OCI-LY1 (cell line): Measurements from ENCODE around the gene NAXD.
"Not testable (repeated sequence)": the region's sequence is repeated elsewhere in the genome, so short reads cannot be mapped to it uniquely, and the experiment has no call there.

Source experiments
- H2AFZ ChIP-seq: fragments of 200-600 bp; sonication (generic), shearing (Covaris generic); 2 replicates; pipeline ENCODE4 v1.6.0; 2014; ENCODE audit warnings: antibody characterized with exemption, mild to moderate bottlenecking, low read length
- H3F3A ChIP-seq: fragments of 200-600 bp; sonication (generic), shearing (Covaris generic); 2 replicates; pipeline ENCODE4 v1.6.0; 2014; ENCODE audit warnings: mild to moderate bottlenecking, antibody characterized with exemption, low read length, moderate library complexity; ENCODE audit not compliant: insufficient read depth
- H3K27ac ChIP-seq: fragments of 200-600 bp; sonication (generic); 2 replicates; pipeline ENCODE4 v1.5.1; 2014; ENCODE audit warnings: low read length, mixed run types, mild to moderate bottlenecking, low read depth; ENCODE audit not compliant: poor library complexity, severe bottlenecking
- H3K27me3 ChIP-seq: fragments of 200-600 bp; sonication (generic); 2 replicates; pipeline ENCODE4 v1.6.0; 2014; ENCODE audit warnings: antibody characterized with exemption, mild to moderate bottlenecking, low read length, moderate library complexity; ENCODE audit not compliant: insufficient read depth
- H3K36me3 ChIP-seq: fragments of 200-600 bp; sonication (generic); 2 replicates; pipeline ENCODE4 v1.6.1; 2014; ENCODE audit warnings: mild to moderate bottlenecking, antibody characterized with exemption, low read length, moderate library complexity, mixed read lengths; ENCODE audit not compliant: insufficient read depth
- H3K4me1 ChIP-seq: fragments of 200-600 bp; sonication (generic); 2 replicates; pipeline ENCODE4 v1.5.1; 2014; ENCODE audit warnings: mild to moderate bottlenecking, low read length, moderate library complexity; ENCODE audit not compliant: insufficient read depth, severe bottlenecking
- H3K4me2 ChIP-seq: fragments of 200-600 bp; sonication (generic), shearing (Covaris generic); 2 replicates; pipeline ENCODE4 v1.6.1; 2014; ENCODE audit warnings: low read length
- H3K4me3 ChIP-seq: fragments of 200-600 bp; sonication (generic); 2 replicates; pipeline ENCODE4 v1.5.1; 2014; ENCODE audit warnings: low read length, low read depth, mild to moderate bottlenecking, mixed read lengths; ENCODE audit not compliant: poor library complexity, severe bottlenecking
- H3K79me2 ChIP-seq: fragments of 200-600 bp; shearing (Covaris generic); 2 replicates; pipeline ENCODE4 v1.6.1; 2016; ENCODE audit warnings: mixed run types, low read length, mixed read lengths; ENCODE audit not compliant: insufficient read depth
- H3K9ac ChIP-seq: fragments of 200-600 bp; sonication (generic), shearing (Covaris generic); 2 replicates; pipeline ENCODE4 v1.6.1; 2014; ENCODE audit warnings: mild to moderate bottlenecking, low read length, mixed read lengths
- H3K9me2 ChIP-seq: fragments of 200-600 bp; sonication (generic), shearing (Covaris generic); 2 replicates; pipeline ENCODE4 v1.6.1; 2014; ENCODE audit warnings: low read depth, mild to moderate bottlenecking, low read length, mixed read lengths
- H3K9me3 ChIP-seq: fragments of 200-600 bp; shearing (Covaris generic); 2 replicates; pipeline ENCODE4 v1.6.1; 2014; ENCODE audit warnings: low read length, mixed read lengths
- H4K20me1 ChIP-seq: fragments of 200-600 bp; sonication (generic), shearing (Covaris generic); 2 replicates; pipeline ENCODE4 v1.6.0; 2016; ENCODE audit warnings: mild to moderate bottlenecking, low read length; ENCODE audit not compliant: insufficient read depth
- CTCF ChIP-seq: fragments of 200-600 bp; sonication (generic), shearing (Covaris generic); IDR thresholded peaks from 2 replicates; pipeline ENCODE4 v1.5.1; 2017; ENCODE audit warnings: mild to moderate bottlenecking, antibody characterized with exemption, low read length, moderate library complexity, mixed read lengths
- EZH2 ChIP-seq: fragments of 200-600 bp; sonication (generic), shearing (Covaris generic); IDR thresholded peaks from 2 replicates; pipeline ENCODE4 v1.8.0; 2017; ENCODE audit warnings: borderline replicate concordance, mixed run types, mild to moderate bottlenecking, antibody characterized with exemption, low read length, moderate library complexity, mixed read lengths

NAXD gene

GRCh38 chr13:110600980-110601379 is 14.4 kb upstream of the NAXD start:
- Histone ChIP-seq H4K20me1 (no peaks in the 10 kb centered on the region), H3K36me3 (no peaks in the 10 kb centered on the region), H3K4me3 (no peak overlapping the region), H3K9me2 (no peaks in the 10 kb centered on the region), H3K9me3 (no peaks in the 10 kb centered on the region), H3K27me3 (no peaks in the 10 kb centered on the region), H3K4me2 (no peak overlapping the region), H3K27ac (no peak overlapping the region), H3F3A (no peaks in the 10 kb centered on the region), H3K9ac (no peak overlapping the region), H2AFZ (no peak overlapping the region), H3K79me2 (no peaks in the 10 kb centered on the region), H3K4me1 (no peaks in the 10 kb centered on the region)
- no peak for TF ChIP-seq CTCF
- no peak for TF ChIP-seq EZH2

GRCh38 chr13:110605132-110605531 is 10.2 kb upstream of the NAXD start:
- Histone ChIP-seq H4K20me1 (no peaks in the 10 kb centered on the region), H3K4me1 (no peaks in the 10 kb centered on the region), H3K36me3 (no peaks in the 10 kb centered on the region), H2AFZ (no peak overlapping the region), H3K9me3 (no peaks in the 10 kb centered on the region), H3K4me2 (no peak overlapping the region), H3K27me3 (no peaks in the 10 kb centered on the region), H3K9ac (no peak overlapping the region), H3K27ac (no peak overlapping the region), H3F3A (no peaks in the 10 kb centered on the region), H3K79me2 (no peaks in the 10 kb centered on the region), H3K4me3 (no peak overlapping the region), H3K9me2 (no peaks in the 10 kb centered on the region)
- TF ChIP-seq EZH2 (no peak), CTCF (no peak)

GRCh38 chr13:110606281-110606680 is 9.1 kb upstream of the NAXD start:
- H3K4me1 ChIP-seq, H3K4me2 ChIP-seq, H3K9me2 ChIP-seq, H3K79me2 ChIP-seq, H3F3A ChIP-seq, H3K27me3 ChIP-seq, H3K9me3 ChIP-seq, H3K27ac ChIP-seq, H3K4me3 ChIP-seq, H3K36me3 ChIP-seq, H3K9ac ChIP-seq, H4K20me1 ChIP-seq, H2AFZ ChIP-seq: not testable (repeated sequence)

- no peaks in the 10 kb centered on the region for H3K36me3 ChIP-seq
- H3K4me2 ChIP-seq = no peak overlapping the region
- no peak overlapping the region for H3K27ac ChIP-seq
- no peaks in the 10 kb centered on the region for H3K79me2 ChIP-seq
- no peaks in the 10 kb centered on the region for H3K9me3 ChIP-seq
- H3K27me3 ChIP-seq = no peaks in the 10 kb centered on the region
- no peak overlapping the region for H2AFZ ChIP-seq
- H3K4me3 ChIP-seq = no peak overlapping the region
- no peaks in the 10 kb centered on the region for H3K9me2 ChIP-seq
- H3F3A ChIP-seq = no peaks in the 10 kb centered on the region
- no peaks in the 10 kb centered on the region for H3K4me1 ChIP-seq
- H4K20me1 ChIP-seq = no peaks in the 10 kb centered on the region
- TF ChIP-seq CTCF (no peak), EZH2 (no peak)
- H3K9ac ChIP-seq = no peak overlapping the region
These were observed 7.6 kb upstream of the NAXD start for GRCh38 chr13:110607675-110608224.
